CD4-positive, alpha-beta T cell (primary cell): ENCODE data around the gene ATF4. TPM values are rescaled to one million over a fixed set of nuclear protein-coding genes. Genes with fewer than 3 reads are reported as not detected.

Source experiments
- ATAC-seq: fragments of 200-7000 bp; cut with Tn5 transposase; one replicate; pipeline ENCODE4 v1.10.0; 2022; ENCODE audit warnings: mild to moderate bottlenecking; ENCODE audit not compliant: poor library complexity
- CTCF ChIA-PET: fragments of 350-600 bp; sonication (Branson Sonifier 250); formaldehyde crosslinking; loops from one replicate; lab custom pipeline; 2021; ENCODE audit warnings: antibody characterized with exemption, inconsistent platforms; lab: Charles Lee
- POLR2A ChIA-PET: fragments of 350-600 bp; sonication (Branson Sonifier 250); formaldehyde crosslinking; loops from one replicate; lab custom pipeline; 2021; ENCODE audit warnings: antibody characterized with exemption, inconsistent platforms; lab: Charles Lee
- DNase-seq, 14 experiments: peaks; one replicate each; pipeline ENCODE4 v3.0.0-alpha.2; 2013 to 2020; ENCODE audit warnings: mixed read lengths in 2 of 14
- H3K27ac ChIP-seq, 2 donors: one replicate each; pipeline versions ENCODE4 v1.5.1 to v1.7.0; 2013; ENCODE audit warnings: low read length in 2 of 2, low read depth in 1 of 2, mild to moderate bottlenecking in 1 of 2
- H3K27me3 ChIP-seq, 2 experiments: 1 replicate in 1 of 2; 2 replicates in 1 of 2; pipeline versions ENCODE4 v1.6.1 to v1.7.0; 2013; ENCODE audit warnings: low read length in 2 of 2, control low read depth in 1 of 2, mild to moderate bottlenecking in 1 of 2, moderate library complexity in 1 of 2; ENCODE audit not compliant: insufficient read depth in 2 of 2, control insufficient read depth in 1 of 2
- H3K36me3 ChIP-seq: one replicate; pipeline ENCODE4 v1.6.1; 2013; ENCODE audit warnings: low read length, control low read depth; ENCODE audit not compliant: insufficient read depth
- H3K4me1 ChIP-seq: one replicate; pipeline ENCODE4 v1.6.1; 2013; ENCODE audit warnings: low read length, control low read depth; ENCODE audit not compliant: insufficient read depth
- H3K4me3 ChIP-seq: one replicate; pipeline ENCODE4 v1.5.1; 2013; ENCODE audit warnings: mild to moderate bottlenecking, low read length, moderate library complexity
- H3K9me3 ChIP-seq, 2 experiments: 1 replicate in 1 of 2; 2 replicates in 1 of 2; pipeline versions ENCODE4 v1.6.1 to v1.7.0; 2013; ENCODE audit warnings: low read length in 2 of 2, mild to moderate bottlenecking in 2 of 2, control low read depth in 1 of 2, moderate library complexity in 1 of 2; ENCODE audit not compliant: control insufficient read depth in 1 of 2, insufficient read depth in 1 of 2
- H3K27ac Mint-ChIP-seq: one replicate; pipeline ENCODE4 v1.8.0; 2020; ENCODE audit warnings: mixed read lengths
- H3K27me3 Mint-ChIP-seq: one replicate; pipeline ENCODE4 v1.8.0; 2021; ENCODE audit warnings: mixed read lengths
- H3K36me3 Mint-ChIP-seq: one replicate; pipeline ENCODE4 v1.8.0; 2021; ENCODE audit warnings: low read depth, mixed read lengths
- H3K4me1 Mint-ChIP-seq: one replicate; pipeline ENCODE4 v1.8.0; 2021; ENCODE audit warnings: low read depth, mixed read lengths
- H3K4me3 Mint-ChIP-seq: one replicate; pipeline ENCODE4 v1.8.0; 2020; ENCODE audit warnings: mild to moderate bottlenecking, mixed read lengths
- H3K9me3 Mint-ChIP-seq: one replicate; pipeline ENCODE4 v1.8.0; 2020; ENCODE audit warnings: mixed read lengths
- CTCF ChIP-seq: fragments of 200-600 bp; IDR thresholded peaks from one replicate; pipeline ENCODE4 v1.8.0; 2022; ENCODE audit warnings: antibody characterized with exemption, mild to moderate bottlenecking
- intact Hi-C, 2 experiments: fragments of 100-400 bp; cut with DNase I in 1 of 2; cut with micrococcal nuclease in 1 of 2; formaldehyde crosslinking; loops; one replicate each; pipeline versions ENCODE4 v1.15.1 to v1.9.0; 2023 to 2025; cut with DNase I, micrococcal nuclease
- total RNA-seq, 174 experiments: library from RNA in 2 of 174; stranded (reverse) in 2 of 174; gene quantifications; one replicate each; pipeline ENCODE4 v1.2.3 and lab custom pipeline; 2021 to 2026

ATF4 gene
- total RNA-seq, 2 experiments from 2014 or later: 358 to 365 TPM

- Histone ChIP-seq H3K4me1 (peaks cover 3% of the 10 kb centered on the region), H3K9me3 (no peaks in the 10 kb centered on the region), H3K36me3 (no peaks in the 10 kb centered on the region), H3K27ac (no peak overlapping the region), H3K27me3 (no peaks in the 10 kb centered on the region), H3K4me3 (no peak overlapping the region)
- TF ChIP-seq CTCF: no peak
- Mint-ChIP-seq H3K27me3 (no peaks in the 10 kb centered on the region), H3K4me1 (peaks cover 4% of the 10 kb centered on the region), H3K27ac (no peak overlapping the region), H3K4me3 (no peak overlapping the region), H3K9me3 (no peaks in the 10 kb centered on the region), H3K36me3 (no peaks in the 10 kb centered on the region)
- DNase-seq (no peak), ATAC-seq (no peak)
- CTCF ChIA-PET: no interaction called here
- intact Hi-C loops: no loop called here
- POLR2A ChIA-PET: no interaction called here
These were observed 42.8 kb upstream of the ATF4 start for GRCh38 chr22:39477542-39477941.

GRCh38 chr22:39478441-39478850 lies 41.9 kb upstream of the ATF4 start:
- Mint-ChIP-seq H3K36me3 (no peaks in the 10 kb centered on the region), H3K27me3 (no peaks in the 10 kb centered on the region), H3K4me3 (no peak overlapping the region), H3K27ac (no peak overlapping the region), H3K4me1 (no peaks in the 10 kb centered on the region), H3K9me3 (no peaks in the 10 kb centered on the region)
- CTCF ChIA-PET: no interaction called here
- TF ChIP-seq CTCF: no peak
- no peaks in the 10 kb centered on the region for H3K4me1 ChIP-seq
- H3K27ac ChIP-seq: no peak overlapping the region
- no peak overlapping the region for H3K4me3 ChIP-seq
- no peaks in the 10 kb centered on the region for H3K36me3 ChIP-seq
- peak in 1 of 14 experiments; percentile 33 for DNase-seq
- no peaks in the 10 kb centered on the region for H3K27me3 ChIP-seq
- ATAC-seq: no peak
- POLR2A ChIA-PET: no interaction called here
- intact Hi-C loops: no loop called here
- no peaks in the 10 kb centered on the region for H3K9me3 ChIP-seq

- no peak for TF ChIP-seq CTCF
- POLR2A ChIA-PET: no interaction called here
- ATAC-seq (no peak), DNase-seq (no peak)
- Mint-ChIP-seq H3K27me3 (no peaks in the 10 kb centered on the region), H3K27ac (no peak overlapping the region), H3K4me3 (no peak overlapping the region), H3K4me1 (no peaks in the 10 kb centered on the region), H3K9me3 (no peaks in the 10 kb centered on the region), H3K36me3 (no peaks in the 10 kb centered on the region)
- no peaks in the 10 kb centered on the region for H3K9me3 ChIP-seq
- H3K27ac ChIP-seq: no peak overlapping the region
- H3K4me3 ChIP-seq: no peak overlapping the region
- no peaks in the 10 kb centered on the region for H3K27me3 ChIP-seq
- CTCF ChIA-PET: interaction anchor here (0.6 kb wide), 1 partner anchor 187 kb away, joined by 3 read pairs; no protein-coding TSS in a partner anchor
- H3K4me1 ChIP-seq: no peaks in the 10 kb centered on the region
- intact Hi-C loops: no loop called here
- no peaks in the 10 kb centered on the region for H3K36me3 ChIP-seq
These were observed 41.1 kb upstream of the ATF4 start for GRCh38 chr22:39479254-39479653.
